CD4-positive, CD25-positive, alpha-beta regulatory T cell (primary cell): ENCODE results near the gene LSM12. TPM values are rescaled to one million over a fixed set of nuclear protein-coding genes. Genes with fewer than 3 reads are reported as not detected.

ENCODE experiments used
- ATAC-seq, 2 donors: fragments of 150-1000 bp; cut with Tn5 transposase; one replicate each; pipeline ENCODE4 v1.10.0; 2021; ENCODE audit warnings: low read depth in 2 of 2, moderate number of reproducible peaks in 2 of 2, moderate library complexity in 1 of 2
- DNase-seq, 3 donors: peaks; one replicate each; pipeline versions ENCODE4 v3.0.0 to v3.0.0-alpha.2; 2012 to 2022; ENCODE audit warnings: mixed read lengths in 1 of 3
- H3K27ac ChIP-seq: one replicate; pipeline ENCODE4 v1.7.0; 2013; ENCODE audit warnings: mild to moderate bottlenecking, low read length; ENCODE audit not compliant: insufficient read depth, poor library complexity, severe bottlenecking
- H3K27me3 ChIP-seq: one replicate; pipeline ENCODE4 v1.7.0; 2013; ENCODE audit warnings: low read length; ENCODE audit not compliant: control insufficient read depth, insufficient read depth
- H3K36me3 ChIP-seq: one replicate; pipeline ENCODE4 v1.7.0; 2013; ENCODE audit warnings: mild to moderate bottlenecking, low read length, moderate library complexity; ENCODE audit not compliant: control insufficient read depth, insufficient read depth
- H3K4me1 ChIP-seq: 2 replicates; pipeline ENCODE4 v1.7.0; 2013; ENCODE audit warnings: mild to moderate bottlenecking, low read length; ENCODE audit not compliant: insufficient read depth, control insufficient read depth, poor library complexity, severe bottlenecking
- H3K4me3 ChIP-seq: one replicate; pipeline ENCODE4 v1.7.0; 2013; ENCODE audit warnings: low read depth, mild to moderate bottlenecking, low read length, moderate library complexity
- H3K9me3 ChIP-seq, 2 experiments: 1 replicate in 1 of 2; 2 replicates in 1 of 2; pipeline ENCODE4 v1.7.0; 2013; ENCODE audit warnings: low read length in 2 of 2, mild to moderate bottlenecking in 1 of 2, moderate library complexity in 1 of 2; ENCODE audit not compliant: control insufficient read depth in 2 of 2
- H3K27ac Mint-ChIP-seq, 3 donors: one replicate each; pipeline ENCODE4 v1.8.0; 2020 to 2022; ENCODE audit warnings: mild to moderate bottlenecking in 3 of 3, mixed read lengths in 3 of 3, moderate library complexity in 2 of 3
- H3K27me3 Mint-ChIP-seq: one replicate; pipeline ENCODE4 v1.8.0; 2022; ENCODE audit warnings: mild to moderate bottlenecking, mixed read lengths
- H3K36me3 Mint-ChIP-seq: one replicate; pipeline ENCODE4 v1.8.0; 2020; ENCODE audit warnings: mixed read lengths
- H3K4me1 Mint-ChIP-seq, 4 donors: one replicate each; pipeline ENCODE4 v1.8.0; 2020 to 2022; ENCODE audit warnings: mixed read lengths in 4 of 4, mild to moderate bottlenecking in 1 of 4
- H3K4me3 Mint-ChIP-seq, 4 donors: one replicate each; pipeline ENCODE4 v1.8.0; 2020 to 2022; ENCODE audit warnings: mild to moderate bottlenecking in 4 of 4, mixed read lengths in 4 of 4, moderate library complexity in 3 of 4
- H3K9me3 Mint-ChIP-seq, 7 donors: one replicate each; pipeline ENCODE4 v1.8.0; 2020 to 2022; ENCODE audit warnings: mixed read lengths in 7 of 7, mild to moderate bottlenecking in 3 of 7, moderate library complexity in 2 of 7
- polyA plus RNA-seq, 4 donors: library from polyadenylated mRNA; unstranded; fragments of 300-500 nt; fragmentation: Illumina TruSeq; gene quantifications; one replicate each; pipeline ENCODE4 v1.2.3, GENCODE V29; 2021
- total RNA-seq: library from RNA; stranded (reverse); gene quantifications from one replicate; pipeline ENCODE4 v1.2.3, GENCODE V29; 2022

LSM12 gene
- total and polyA plus RNA-seq, 5 donors from 2014 or later: 42.6 to 83.7 (median 71.9) TPM

- DNase-seq: peak in 1 of 3 donors; percentile 30
- no peak overlapping the region for H3K27ac ChIP-seq
- Mint-ChIP-seq H3K4me3 (no peak overlapping the region), H3K36me3 (peaks cover 15% of the 10 kb centered on the region), H3K27me3 (no peaks in the 10 kb centered on the region), H3K9me3 (no peaks in the 10 kb centered on the region), H3K4me1 (peaks cover 0 to 6% (median 4%) of the 10 kb centered on the region in 4 donors), H3K27ac (no peak overlapping the region)
- no peaks in the 10 kb centered on the region for H3K4me1 ChIP-seq
- no peak overlapping the region for H3K4me3 ChIP-seq
- H3K27me3 ChIP-seq: no peaks in the 10 kb centered on the region
- peaks cover 26% of the 10 kb centered on the region for H3K36me3 ChIP-seq
- no peak for ATAC-seq
- no peaks in the 10 kb centered on the region for H3K9me3 ChIP-seq
Observed at GRCh38 chr17:44084131-44084538, 17.7 kb upstream of the LSM12 start.

GRCh38 chr17:44083250-44083849, 16.9 kb upstream of the LSM12 start:
- no peak overlapping the region for H3K27ac Mint-ChIP-seq
- no peaks in the 10 kb centered on the region for H3K4me1 ChIP-seq
- ATAC-seq (no peak), DNase-seq (no peak)
- H3K36me3 ChIP-seq: peaks cover 27% of the 10 kb centered on the region
- H3K27me3 ChIP-seq: no peaks in the 10 kb centered on the region
- H3K4me1 Mint-ChIP-seq: peaks cover 0 to 4% (median 2%) of the 10 kb centered on the region in 4 donors
- H3K36me3 Mint-ChIP-seq: peaks cover 9% of the 10 kb centered on the region
- H3K9me3 Mint-ChIP-seq: no peaks in the 10 kb centered on the region
- H3K27ac ChIP-seq: no peak overlapping the region
- H3K4me3 ChIP-seq: no peak overlapping the region
- no peak overlapping the region for H3K4me3 Mint-ChIP-seq
- H3K9me3 ChIP-seq: no peaks in the 10 kb centered on the region
- H3K27me3 Mint-ChIP-seq: no peaks in the 10 kb centered on the region

GRCh38 chr17:44082256-44082927, 15.9 kb upstream of the LSM12 start:
- ATAC-seq: no peak
- no peak for DNase-seq
- H3K27ac Mint-ChIP-seq: no peak overlapping the region
- Histone ChIP-seq H3K4me3 (no peak overlapping the region), H3K27me3 (no peaks in the 10 kb centered on the region), H3K36me3 (peaks cover 27% of the 10 kb centered on the region), H3K4me1 (no peaks in the 10 kb centered on the region), H3K9me3 (no peaks in the 10 kb centered on the region), H3K27ac (no peak overlapping the region)
- peaks cover 0 to 3% (median 1%) of the 10 kb centered on the region in 4 donors for H3K4me1 Mint-ChIP-seq
- peaks cover 9% of the 10 kb centered on the region for H3K36me3 Mint-ChIP-seq
- H3K9me3 Mint-ChIP-seq: no peaks in the 10 kb centered on the region
- no peak overlapping the region for H3K4me3 Mint-ChIP-seq
- H3K27me3 Mint-ChIP-seq: no peaks in the 10 kb centered on the region

- H3K27me3 ChIP-seq: no peaks in the 10 kb centered on the region
- DNase-seq (no peak), ATAC-seq (no peak)
- Mint-ChIP-seq H3K4me3 (no peak overlapping the region), H3K36me3 (peaks cover 9% of the 10 kb centered on the region), H3K27me3 (no peaks in the 10 kb centered on the region), H3K9me3 (no peaks in the 10 kb centered on the region), H3K27ac (peak overlapping the region in 1 of 3 donors; percentile 60), H3K4me1 (peaks cover 0 to 2% (median 0%) of the 10 kb centered on the region in 4 donors)
- H3K4me3 ChIP-seq: no peak overlapping the region
- no peaks in the 10 kb centered on the region for H3K4me1 ChIP-seq
- H3K9me3 ChIP-seq: no peaks in the 10 kb centered on the region
- peaks cover 27% of the 10 kb centered on the region for H3K36me3 ChIP-seq
- no peak overlapping the region for H3K27ac ChIP-seq
Observed at GRCh38 chr17:44081681-44082080, 15.2 kb upstream of the LSM12 start.

GRCh38 chr17:44079877-44080821, 13.7 kb upstream of the LSM12 start:
- Mint-ChIP-seq H3K27me3 (no peaks in the 10 kb centered on the region), H3K36me3 (peaks cover 20% of the 10 kb centered on the region), H3K4me3 (no peak overlapping the region), H3K9me3 (no peaks in the 10 kb centered on the region), H3K27ac (peak overlapping the region in 1 of 3 donors; percentile 12), H3K4me1 (peaks cover 0 to 2% (median under 1%) of the 10 kb centered on the region in 4 donors)
- Histone ChIP-seq H3K27me3 (no peaks in the 10 kb centered on the region), H3K36me3 (peaks cover 27% of the 10 kb centered on the region), H3K4me3 (no peak overlapping the region), H3K4me1 (no peaks in the 10 kb centered on the region), H3K27ac (no peak overlapping the region), H3K9me3 (no peaks in the 10 kb centered on the region)
- no peak for DNase-seq
- no peak for ATAC-seq

GRCh38 chr17:44078412-44078811, 11.9 kb upstream of the LSM12 start:
- Mint-ChIP-seq H3K4me3 (no peak overlapping the region), H3K27me3 (no peaks in the 10 kb centered on the region), H3K27ac (no peak overlapping the region), H3K4me1 (peaks cover 0 to 1% (median 0%) of the 10 kb centered on the region in 4 donors), H3K36me3 (peaks cover 21% of the 10 kb centered on the region), H3K9me3 (no peaks in the 10 kb centered on the region)
- H3K4me3 ChIP-seq: no peak overlapping the region
- ATAC-seq: no peak
- H3K36me3 ChIP-seq: peaks cover 32% of the 10 kb centered on the region
- H3K27ac ChIP-seq: no peak overlapping the region
- no peaks in the 10 kb centered on the region for H3K9me3 ChIP-seq
- DNase-seq: no peak
- no peaks in the 10 kb centered on the region for H3K4me1 ChIP-seq
- no peaks in the 10 kb centered on the region for H3K27me3 ChIP-seq

GRCh38 chr17:44077595-44077909, 11.1 kb upstream of the LSM12 start:
- Mint-ChIP-seq H3K27ac (no peak overlapping the region), H3K9me3 (no peaks in the 10 kb centered on the region), H3K4me1 (peaks cover 0 to 5% (median 3%) of the 10 kb centered on the region in 4 donors), H3K27me3 (peaks cover 5% of the 10 kb centered on the region), H3K4me3 (no peak overlapping the region), H3K36me3 (peaks cover 18% of the 10 kb centered on the region)
- H3K4me3 ChIP-seq: no peak overlapping the region
- no peaks in the 10 kb centered on the region for H3K27me3 ChIP-seq
- no peak overlapping the region for H3K27ac ChIP-seq
- peak in 1 of 2 donors; percentile 26 for ATAC-seq
- H3K4me1 ChIP-seq: no peaks in the 10 kb centered on the region
- peaks cover 26% of the 10 kb centered on the region for H3K36me3 ChIP-seq
- DNase-seq: no peak
- H3K9me3 ChIP-seq: no peaks in the 10 kb centered on the region
